AG04449 (cell line): ENCODE measurements around the gene PARD6G.

ENCODE experiments used
- CTCF ChIA-PET: fragments of 350-600 bp; formaldehyde crosslinking; extraction: SDS; loops from one replicate; lab custom pipeline; 2021; ENCODE audit warnings: antibody characterized with exemption; lab: Yijun Ruan, JAX
- POLR2A ChIA-PET: fragments of 400-600, 350-600 bp; formaldehyde crosslinking; extraction: SDS; loops from one replicate; lab custom pipeline; 2020; ENCODE audit warnings: antibody characterized with exemption, inconsistent platforms; lab: Yijun Ruan, JAX
- DNase-seq: peaks from one replicate; pipeline ENCODE4 v3.0.0-alpha.2; 2010; ENCODE audit warnings: low read depth, low spot score
- H3K4me3 ChIP-seq: 2 replicates; pipeline ENCODE4 v1.5.1; 2011; ENCODE audit warnings: low read depth, mild to moderate bottlenecking, control low read depth, low read length
- CTCF ChIP-seq: IDR thresholded peaks from one replicate; pipeline ENCODE4 v1.5.1; 2011; ENCODE audit warnings: mild to moderate bottlenecking, moderate library complexity, low read length, control low read depth, inconsistent platforms; ENCODE audit not compliant: insufficient read depth; ENCODE audit errors: missing control alignments

Gene PARD6G

GRCh38 chr18:80191264-80191663 is 56.0 kb downstream of the PARD6G start:
- DNase-seq = no peak
- no peak for TF ChIP-seq CTCF
- ChIA-PET CTCF (interaction anchor here (1.1 kb wide), 1 partner anchor 8 kb away, joined by 4 read pairs; no protein-coding TSS in a partner anchor), POLR2A (no interaction called here)
- no peak overlapping the region for H3K4me3 ChIP-seq

- CTCF ChIA-PET = no interaction called here
- no peak overlapping the region for H3K4me3 ChIP-seq
- POLR2A ChIA-PET = no interaction called here
- TF ChIP-seq CTCF = no peak
- DNase-seq = no peak
These were observed 57.0 kb downstream of the PARD6G start for GRCh38 chr18:80190311-80190710.

DNA sequence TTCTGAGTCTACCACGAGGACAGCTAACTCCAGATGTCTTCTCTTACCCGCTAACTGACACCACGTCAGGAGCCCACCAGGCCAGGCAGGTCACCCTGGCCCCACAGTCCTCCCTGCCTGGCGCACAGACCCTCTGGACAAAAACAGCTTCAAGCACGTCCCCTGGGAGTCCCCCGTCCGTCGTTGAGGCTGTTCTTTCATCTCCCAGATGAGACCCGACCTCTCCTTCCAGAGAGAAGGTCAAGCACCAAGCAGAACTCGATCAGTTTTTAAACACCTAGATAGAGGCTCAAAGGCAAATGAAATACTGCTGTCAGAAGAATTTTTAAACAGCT is 57.8 kb downstream of the PARD6G start:
- H3K4me3 ChIP-seq = no peak overlapping the region
- POLR2A ChIA-PET = no interaction called here
- DNase-seq = no peak
- no peak for TF ChIP-seq CTCF
- CTCF ChIA-PET = no interaction called here

DNA sequence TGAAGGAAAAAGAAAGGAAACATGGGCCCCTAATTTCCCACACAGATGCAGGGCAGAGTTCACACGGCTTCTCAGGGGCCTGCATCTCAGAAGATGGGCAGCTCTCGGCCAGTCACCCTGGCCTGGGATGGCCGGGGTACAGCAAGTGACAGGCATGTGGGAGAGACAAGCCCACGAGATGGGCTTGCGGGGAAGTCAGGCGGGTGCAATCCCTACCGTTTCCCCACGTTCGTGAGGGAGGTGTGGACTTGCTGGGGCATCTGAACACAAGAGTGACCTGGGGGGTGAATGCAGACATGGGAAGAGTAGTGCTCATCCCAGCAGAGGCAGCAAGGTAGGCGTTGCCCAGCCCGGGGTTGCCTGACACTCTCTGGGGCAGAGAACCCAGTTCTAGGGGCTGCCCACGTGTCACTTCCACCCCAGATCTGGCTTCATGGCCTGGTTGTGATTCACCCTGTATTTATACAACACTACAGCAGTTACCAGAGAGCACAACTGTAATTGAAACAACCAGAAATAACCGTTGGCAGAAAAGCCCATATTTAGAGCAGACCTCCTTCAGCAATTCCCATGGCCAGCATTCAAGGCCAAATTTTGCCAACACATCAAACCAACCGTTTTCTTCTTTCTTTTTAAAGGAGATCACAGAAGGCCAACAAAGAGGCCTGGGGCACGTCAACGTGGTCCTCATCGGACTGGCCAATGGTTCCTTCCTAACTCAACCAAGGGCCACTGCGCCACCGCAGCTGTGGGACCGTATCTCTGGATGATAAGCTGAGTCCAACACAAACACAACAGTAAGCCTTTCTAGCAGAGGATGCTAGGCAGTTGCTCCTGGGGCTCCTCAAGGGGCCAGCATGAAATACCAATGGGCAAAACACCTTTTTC is 58.4 kb downstream of the PARD6G start:
- no peak for DNase-seq
- no peak overlapping the region for H3K4me3 ChIP-seq
- ChIA-PET POLR2A (no interaction called here), CTCF (no interaction called here)
- no peak for TF ChIP-seq CTCF

- ChIA-PET POLR2A (no interaction called here), CTCF (no interaction called here)
- DNase-seq = no peak
- H3K4me3 ChIP-seq = no peak overlapping the region
- TF ChIP-seq CTCF = no peak
These were observed 59.2 kb downstream of the PARD6G start for GRCh38 chr18:80187956-80188642.

GRCh38 chr18:80185545-80185944 is 61.8 kb downstream of the PARD6G start:
- TF ChIP-seq CTCF = no peak
- no peak overlapping the region for H3K4me3 ChIP-seq
- POLR2A ChIA-PET = no interaction called here
- no peak for DNase-seq
- CTCF ChIA-PET = no interaction called here
